K562 (cell line): Measurements from ENCODE around the gene TTLL9. TPM values are rescaled to one million over a fixed set of nuclear protein-coding genes. Genes with fewer than 3 reads are reported as not detected.

Experiments
- ATAC-seq: fragments of 200-7000 bp; cut with Tn5 transposase; 3 replicates; pipeline ENCODE4 v1.9.1; 2020; ENCODE audit warnings: moderate library complexity
- BruUV-seq: library from RNA; stranded (reverse); fragments of 400-500 nt; replicated peaks from 2 replicates; lab custom pipeline; 2021; lab: Mats Ljungman, UMichigan
- CTCF ChIA-PET: fragments of 300-600 bp; formaldehyde crosslinking; extraction: SDS; loops from one replicate; lab custom pipeline; 2021; ENCODE audit warnings: low intra/inter-chr PET ratio; lab: Yijun Ruan, JAX
- POLR2A ChIA-PET: fragments of 300-600, 350-650 bp; sonication (Branson Sonifier 250); formaldehyde crosslinking; extraction: SDS; loops from one replicate; lab custom pipeline; 2021; ENCODE audit warnings: antibody characterized with exemption, inconsistent platforms; lab: Yijun Ruan, JAX
- DNase-seq, 4 experiments: peaks; one replicate each; pipeline versions ENCODE4 v3.0.0 to v3.0.0-alpha.2; 2011 to 2018; ENCODE audit warnings: low spot score in 3 of 4, mixed read lengths in 3 of 4; ENCODE audit errors: extremely low read depth in 1 of 4
- FAIRE-seq: peaks from 2 replicates; lab custom pipeline; 2011; peaks lifted over from hg19 to GRCh38; lab: Jason Lieb, UNC
- H2AFZ ChIP-seq: 2 replicates; pipeline ENCODE4 v1.6.0; 2011; ENCODE audit warnings: low read depth, low read length, control low read depth, inconsistent platforms
- H3K27ac ChIP-seq: fragments of 200-600 bp; 3 replicates; pipeline ENCODE4 v1.8.0; 2011; ENCODE audit warnings: low read depth, mild to moderate bottlenecking, control low read depth, inconsistent platforms, low read length, moderate library complexity, mixed read lengths; ENCODE audit errors: extremely low read depth
- H3K27me3 ChIP-seq, 2 experiments: fragments of 300-600 bp in 1 of 2; 2 replicates in 1 of 2; 3 replicates in 1 of 2; pipeline versions ENCODE4 v1.6.0 to v1.8.0; 2011; ENCODE audit warnings: inconsistent platforms in 2 of 2, low read length in 2 of 2, mild to moderate bottlenecking in 1 of 2, mixed read lengths in 1 of 2, moderate library complexity in 1 of 2; ENCODE audit not compliant: control insufficient read depth in 2 of 2, insufficient read depth in 2 of 2
- H3K36me3 ChIP-seq: fragments of 300-600 bp; 3 replicates; pipeline ENCODE4 v1.8.0; 2011; ENCODE audit warnings: mild to moderate bottlenecking, low read length, inconsistent platforms; ENCODE audit not compliant: control insufficient read depth, insufficient read depth
- H3K4me1 ChIP-seq, 2 experiments: fragments of 200-600 bp in 1 of 2; replicated peaks in 1 of 2; 2 replicates in 1 of 2; 3 replicates in 1 of 2; pipeline versions ENCODE4 v1.5.1 to v1.8.0; 2011; ENCODE audit warnings: inconsistent platforms in 2 of 2, low read length in 2 of 2, mild to moderate bottlenecking in 1 of 2, mixed read lengths in 1 of 2, moderate library complexity in 1 of 2; ENCODE audit not compliant: control insufficient read depth in 2 of 2, insufficient read depth in 2 of 2
- H3K4me2 ChIP-seq: 2 replicates; pipeline ENCODE4 v1.6.1; 2011; ENCODE audit warnings: low read length, control low read depth, inconsistent platforms, mixed read lengths; ENCODE audit not compliant: insufficient read depth
- H3K4me3 ChIP-seq: fragments of 200-600 bp; sonication (generic), shearing (Covaris generic); 2 replicates; pipeline ENCODE4 v1.5.1; 2016; ENCODE audit warnings: control low read depth, inconsistent platforms
- H3K79me2 ChIP-seq: fragments of 200-600 bp; 3 replicates; pipeline ENCODE4 v1.8.0; 2011; ENCODE audit warnings: low read length, inconsistent platforms; ENCODE audit not compliant: control insufficient read depth, insufficient read depth
- H3K9ac ChIP-seq, 2 experiments: 2 replicates each; pipeline versions ENCODE4 v1.6.0 to v1.6.1; 2011; ENCODE audit warnings: low read depth in 2 of 2, low read length in 2 of 2, control low read depth in 1 of 2, inconsistent platforms in 1 of 2, mild to moderate bottlenecking in 1 of 2, mixed read lengths in 1 of 2; ENCODE audit not compliant: insufficient read depth in 1 of 2
- H3K9me1 ChIP-seq: one replicate; pipeline ENCODE4 v1.6.0; 2011; ENCODE audit warnings: inconsistent platforms, mild to moderate bottlenecking, low read length, moderate library complexity; ENCODE audit not compliant: control insufficient read depth, insufficient read depth
- H3K9me3 ChIP-seq: replicated peaks from 2 replicates; pipeline ENCODE4 v1.5.1; 2011; ENCODE audit warnings: low read depth, low read length, inconsistent platforms; ENCODE audit not compliant: control insufficient read depth, insufficient read depth
- H4K20me1 ChIP-seq: replicated peaks from 2 replicates; pipeline ENCODE4 v1.6.1; 2011; ENCODE audit warnings: low read length, inconsistent platforms, mixed read lengths; ENCODE audit not compliant: control insufficient read depth, insufficient read depth
- ADNP ChIP-seq: fragments of 200-800 bp; sonication (Bioruptor generic); IDR thresholded peaks from 2 replicates; pipeline ENCODE4 v1.6.1; 2016; ENCODE audit warnings: missing genetic modification characterization, missing compliant biosample characterization
- BCOR ChIP-seq: fragments of 450-650 bp; IDR thresholded peaks from 2 replicates; pipeline ENCODE4 v1.6.1; 2016
- HDAC2 ChIP-seq: fragments of 450-650 bp; IDR thresholded peaks from 2 replicates; pipeline ENCODE4 v1.6.1; 2016; ENCODE audit warnings: mild to moderate bottlenecking
- HNRNPUL1 ChIP-seq: fragments of 200-400 bp; formaldehyde crosslinking; IDR thresholded peaks from 2 replicates; pipeline ENCODE4 v1.6.1; 2017; ENCODE audit warnings: low read length
- RBM25 ChIP-seq: fragments of 200-400 bp; formaldehyde crosslinking; IDR thresholded peaks from 2 replicates; pipeline ENCODE4 v1.6.1; 2018; ENCODE audit warnings: low read length, low read depth, moderate library complexity; ENCODE audit not compliant: severe bottlenecking
- RCOR1 ChIP-seq, 2 experiments: IDR thresholded peaks; 2 replicates each; pipeline ENCODE4 v1.6.1; 2012; ENCODE audit warnings: low read depth in 2 of 2, low read length in 2 of 2, borderline replicate concordance in 1 of 2, improper control_type of control experiment in 1 of 2
- SMARCA5 ChIP-seq: fragments of 450-650 bp; IDR thresholded peaks from 2 replicates; pipeline ENCODE4 v1.6.1; 2016
- ZKSCAN8 ChIP-seq: fragments of 200-800 bp; sonication (Bioruptor generic); IDR thresholded peaks from 2 replicates; pipeline ENCODE4 v1.6.1; 2016; ENCODE audit warnings: missing genetic modification characterization, missing compliant biosample characterization
- ZNF431 ChIP-seq: sonication (generic); formaldehyde crosslinking; IDR thresholded peaks from 2 replicates; pipeline ENCODE4 v1.8.0; 2022; ENCODE audit warnings: mild to moderate bottlenecking, missing genetic modification reagents
- ZNF445 ChIP-seq: fragments of 250-450 bp; sonication (Bioruptor Pico); IDR thresholded peaks from 2 replicates; pipeline ENCODE4 v1.4.0; 2020; ENCODE audit warnings: low read depth, mild to moderate bottlenecking, moderate library complexity
- WGBS: fragments of 100-300 bp; shearing (Covaris generic); methylation state at CpG from one replicate; pipeline ENCODE4 v1.1.6; 2016; ENCODE audit warnings: low coverage, mixed read lengths; ENCODE audit not compliant: insufficient coverage; ENCODE audit errors: missing lambda C conversion rate; 5-methylcytosine and 5-hydroxymethylcytosine counted together
- in situ Hi-C: fragments of 300-500 bp; cut with MboI; formaldehyde crosslinking; loops from 4 replicates; pipeline ENCODE4 v1.15.0; 2018; ENCODE audit warnings: inconsistent platforms, mixed read lengths
- intact Hi-C: fragments of 100-400 bp; cut with micrococcal nuclease; formaldehyde crosslinking; loops from 2 replicates; pipeline ENCODE4 v1.14.2; 2022
- polyA plus RNA-seq, 8 experiments: library from polyadenylated mRNA; depleted of rRNA in 4 of 8; stranded (reverse) in 5 of 8; unstranded in 3 of 8; fragments of >200 nt; fragmentation: Nextera tagmentation in 2 of 8; fragmentation: Illumina TruSeq in 1 of 8; extraction: Ambion mirVana in 2 of 8; extraction: Trizol in 1 of 8; gene quantifications; 2 replicates each; pipeline versions ENCODE4 v1.2.1 to v1.2.3, GENCODE V29; 2011 to 2014; ENCODE audit warnings: inconsistent platforms in 1 of 8, missing spikeins in 1 of 8
- total RNA-seq, 7 experiments: library from RNA; depleted of rRNA in 6 of 7; stranded (reverse); fragments of >200 nt in 6 of 7; fragmentation: Illumina TruSeq in 2 of 7; extraction: Trizol in 2 of 7; gene quantifications; 2 replicates each; pipeline versions ENCODE4 v1.2.1 to v1.2.3, GENCODE V29; 2011 to 2021; ENCODE audit warnings: low replicate concordance in 1 of 7
- TF ChIP-seq, protein P1 (sequence below): sonication (generic); formaldehyde crosslinking; IDR thresholded peaks from 2 replicates; pipeline ENCODE4 v1.9.0; 2022; ENCODE audit warnings: mild to moderate bottlenecking, missing genetic modification reagents

The TTLL9 gene
- total and polyA plus RNA-seq, 9 of the 15 experiments (the other 6 are each of a cell fraction or from before 2014, with no cell fraction given) = 0.06 to 0.07 TPM; not detected in 7

DNA sequence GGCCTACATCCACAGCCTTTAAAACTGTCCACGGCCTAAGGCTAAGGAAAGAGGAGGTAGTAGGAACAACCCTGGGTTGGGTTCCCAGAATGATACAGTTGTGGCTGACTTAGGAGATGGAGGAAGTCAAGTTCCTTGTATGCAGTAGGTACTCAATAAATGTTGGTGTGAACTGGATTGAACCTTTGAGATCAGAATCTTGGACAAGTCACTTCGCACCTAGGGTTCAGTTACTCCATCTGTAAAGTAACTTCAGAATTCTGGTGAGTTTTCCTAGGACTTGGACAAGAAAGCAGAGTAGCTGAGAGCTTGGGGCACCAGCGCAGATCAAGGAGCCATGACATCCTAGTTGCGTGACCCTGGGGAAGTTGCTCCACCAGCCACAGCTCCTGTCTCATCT, 106.6 kb downstream of the TTLL9 start:
- TF ChIP-seq ZNF445 (CRISPR knock-in tag) = no peak
- TF ChIP-seq ZKSCAN8 (CRISPR knock-in tag) = peak; percentile 63; the same call in 1 of the 2 replicates
- TF ChIP-seq, all 486 proteins: peak for 1
- no TSS peak for BruUV-seq
- Histone ChIP-seq H3K4me2 (no peak overlapping the region), H3K27ac (no peak overlapping the region), H3K9ac (no peak overlapping the region), H3K9me3 (no peaks in the 10 kb centered on the region), H3K36me3 (no peaks in the 10 kb centered on the region), H2AFZ (no peak overlapping the region), H3K79me2 (no peaks in the 10 kb centered on the region), H3K4me1 (no peaks in the 10 kb centered on the region), H3K4me3 (no peak overlapping the region), H3K9me1 (no peaks in the 10 kb centered on the region), H3K27me3 (peaks cover 13 to 32% of the 10 kb centered on the region in 2 experiments; a peak in 3 of 5 replicates), H4K20me1 (no peaks in the 10 kb centered on the region; the same call in 1 of the 2 replicates)
- 1% methylated on average over 4 of the region's 4 CpGs for WGBS
- POLR2A ChIA-PET = interaction anchor here (0.6 kb wide), 1 partner anchor 44 kb away, joined by 3 read pairs; no protein-coding TSS in a partner anchor
- intact Hi-C loops = no loop called here
- CTCF ChIA-PET = no interaction called here
- FAIRE-seq (no peak), DNase-seq (no peak), ATAC-seq (no peak)
- in situ Hi-C loops = no loop called here

DNA sequence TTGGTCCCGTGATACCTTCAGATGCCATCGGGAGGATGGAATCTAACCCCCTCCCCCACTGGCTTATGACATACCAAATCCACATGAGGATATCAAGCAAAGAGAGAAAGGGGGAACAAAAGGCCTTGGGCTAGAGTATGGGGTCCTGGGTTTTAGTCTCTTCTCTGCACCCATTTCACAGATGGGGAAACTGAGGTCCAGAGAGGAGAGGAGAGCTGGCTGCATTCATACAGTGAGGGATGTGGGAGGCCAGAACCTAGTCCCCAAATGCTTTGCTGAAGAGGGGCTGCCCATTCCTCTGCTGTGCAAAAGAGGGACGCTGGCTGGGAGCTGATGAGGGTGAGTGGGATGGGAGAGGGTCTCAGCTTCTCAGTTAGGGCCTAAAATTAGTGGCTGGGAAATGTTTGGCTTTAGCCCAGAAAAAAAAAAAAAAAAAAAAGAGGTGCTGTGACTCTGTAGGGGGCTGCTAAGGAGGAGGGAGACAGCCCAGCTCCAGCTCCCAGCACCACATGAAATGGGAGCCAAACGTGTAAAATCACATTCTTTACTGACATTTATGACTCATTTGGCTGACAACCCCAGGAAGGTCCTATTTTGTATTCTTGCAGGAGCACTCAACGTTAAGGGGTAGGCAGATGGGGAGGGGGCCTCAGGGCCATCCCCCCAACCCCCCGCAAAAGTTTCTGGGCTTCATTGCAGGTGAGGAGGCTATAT, 109.4 kb downstream of the TTLL9 start:
- WGBS = 4% methylated on average over 6 of the region's 6 CpGs
- Histone ChIP-seq H3K9me1 (no peaks in the 10 kb centered on the region), H4K20me1 (no peaks in the 10 kb centered on the region; the same call in 1 of the 2 replicates), H3K4me1 (no peaks in the 10 kb centered on the region), H3K79me2 (no peaks in the 10 kb centered on the region), H3K4me2 (no peak overlapping the region), H3K36me3 (no peaks in the 10 kb centered on the region), H3K27ac (no peak overlapping the region), H3K9ac (no peak overlapping the region), H3K9me3 (no peaks in the 10 kb centered on the region), H2AFZ (no peak overlapping the region), H3K27me3 (peaks cover 10 to 27% of the 10 kb centered on the region in 2 experiments; a peak in 3 of 5 replicates), H3K4me3 (no peak overlapping the region)
- no peak for ATAC-seq
- DNase-seq = no peak
- POLR2A ChIA-PET = interaction anchor here (1.0 to 1.1 kb wide), 2 partner anchors 16 to 33 kb away, joined by 4 to 5 read pairs; no protein-coding TSS in a partner anchor
- FAIRE-seq = no peak
- in situ Hi-C loops (no loop called here), intact Hi-C loops (no loop called here)
- CTCF ChIA-PET = no interaction called here
- TF ChIP-seq HDAC2 (no peak), BCOR (peak; percentile 58), ZNF431 (CRISPR knock-in tag) (no peak), HNRNPUL1 (no peak), ADNP (tag) (0 out of 2 replicates have a peak, but pooled peaks have one; percentile 56), SMARCA5 (0 out of 2 replicates have a peak, but pooled peaks have one; percentile 40), RBM25 (peak; percentile 84), RCOR1 (IDR thresholded peaks at IDR 0.05; ENCODE audit: borderline replicate concordance in 1 of 2, low read depth in 2 of 2, low read length in 2 of 2) (0 out of 4 replicates have a peak, but pooled peaks of 1 of the 2 experiments have one; percentile 7)
- TF ChIP-seq, protein P1, sequence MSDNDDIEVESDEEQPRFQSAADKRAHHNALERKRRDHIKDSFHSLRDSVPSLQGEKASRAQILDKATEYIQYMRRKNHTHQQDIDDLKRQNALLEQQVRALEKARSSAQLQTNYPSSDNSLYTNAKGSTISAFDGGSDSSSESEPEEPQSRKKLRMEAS (CRISPR knock-in tag) = no peak
- no TSS peak for BruUV-seq
